ENCODE results near the gene TTLL7. TPM values are rescaled to one million over a fixed set of nuclear protein-coding genes. Genes with fewer than 3 reads are reported as not detected.

TTLL7 gene
- total and polyA plus RNA-seq, 5 donors from 2014 or later: 0.14 to 0.59 TPM; not detected in 3

DNA sequence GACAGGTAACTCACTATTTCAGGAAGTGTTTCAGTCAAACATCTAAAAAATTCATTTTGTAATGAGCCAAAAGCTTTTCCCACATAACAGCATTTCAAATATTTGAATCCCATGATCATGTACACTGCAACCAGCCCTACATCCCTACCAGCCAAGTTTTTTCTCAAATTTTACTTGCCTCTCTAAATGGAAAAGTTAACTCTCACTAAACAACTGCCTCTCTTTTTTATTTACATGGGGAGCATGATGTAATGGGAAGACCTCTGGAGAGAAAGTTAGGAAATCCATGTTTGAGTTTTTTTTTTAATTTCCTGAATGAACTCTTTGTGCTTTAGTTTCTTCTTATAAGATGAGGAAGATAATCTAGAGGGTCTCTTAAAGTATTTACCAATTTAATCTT is 70.5 kb downstream of the TTLL7 start:
- Histone ChIP-seq H3K36me3 (ENCODE audit: control insufficient read depth, insufficient read depth, low read length) (no peaks in the 10 kb centered on the region), H3K27me3 (ENCODE audit: control insufficient read depth, insufficient read depth, low read length) (peaks cover 4% of the 10 kb centered on the region), H3K27ac (ENCODE audit: insufficient read depth, low read length, poor library complexity, severe bottlenecking) (no peak overlapping the region), H3K4me3 (ENCODE audit: low read depth, low read length) (no peak overlapping the region), H3K9me3 (ENCODE audit: control insufficient read depth in 2 of 2, low read length in 2 of 2) (no peaks in the 10 kb centered on the region), H3K4me1 (ENCODE audit: control insufficient read depth, insufficient read depth, low read length, poor library complexity, severe bottlenecking) (no peaks in the 10 kb centered on the region)
- ATAC-seq (ENCODE audit: low read depth in 2 of 2): no peak
- no peaks in the 10 kb centered on the region for H3K9me3 Mint-ChIP-seq
- H3K4me1 Mint-ChIP-seq: no peaks in the 10 kb centered on the region
- no peak for DNase-seq
- H3K4me3 Mint-ChIP-seq: no peak overlapping the region
- H3K27ac Mint-ChIP-seq: no peak overlapping the region
- peaks cover 11% of the 10 kb centered on the region for H3K27me3 Mint-ChIP-seq
- no peaks in the 10 kb centered on the region for H3K36me3 Mint-ChIP-seq

DNA sequence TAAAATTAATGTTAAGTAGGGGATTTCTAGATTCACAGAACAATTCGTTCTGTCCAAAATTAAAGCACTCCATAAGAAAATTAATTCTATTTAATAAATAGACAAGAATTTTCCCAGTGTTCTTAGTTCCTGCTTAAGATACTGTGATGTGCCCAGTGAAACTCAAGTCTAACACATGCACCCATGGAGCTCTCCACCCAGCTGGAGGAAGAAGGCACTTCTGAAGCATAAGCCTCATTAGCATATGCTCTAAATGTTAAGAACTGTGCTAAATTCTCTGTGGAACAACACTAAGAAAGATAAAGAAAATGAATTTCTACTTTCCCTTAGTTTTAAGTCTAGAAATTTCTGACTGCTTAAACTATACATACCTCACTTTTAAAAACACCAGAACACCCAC is 71.2 kb downstream of the TTLL7 start:
- DNase-seq: no peak
- Histone ChIP-seq H3K36me3 (ENCODE audit: control insufficient read depth, insufficient read depth, low read length) (no peaks in the 10 kb centered on the region), H3K4me3 (ENCODE audit: low read depth, low read length) (no peak overlapping the region), H3K9me3 (ENCODE audit: control insufficient read depth in 2 of 2, low read length in 2 of 2) (no peaks in the 10 kb centered on the region), H3K27ac (ENCODE audit: insufficient read depth, low read length, poor library complexity, severe bottlenecking) (no peak overlapping the region), H3K27me3 (ENCODE audit: control insufficient read depth, insufficient read depth, low read length) (peaks cover 4% of the 10 kb centered on the region), H3K4me1 (ENCODE audit: control insufficient read depth, insufficient read depth, low read length, poor library complexity, severe bottlenecking) (no peaks in the 10 kb centered on the region)
- ATAC-seq (ENCODE audit: low read depth in 2 of 2): no peak
- Mint-ChIP-seq H3K9me3 (no peaks in the 10 kb centered on the region), H3K4me1 (no peaks in the 10 kb centered on the region), H3K27ac (no peak overlapping the region), H3K4me3 (no peak overlapping the region), H3K27me3 (peaks cover 18% of the 10 kb centered on the region), H3K36me3 (no peaks in the 10 kb centered on the region)

- no peak overlapping the region for H3K4me3 Mint-ChIP-seq
- H3K27ac Mint-ChIP-seq: no peak overlapping the region
- peaks cover 21% of the 10 kb centered on the region for H3K27me3 Mint-ChIP-seq
- DNase-seq (no peak), ATAC-seq (ENCODE audit: low read depth in 2 of 2) (no peak)
- no peaks in the 10 kb centered on the region for H3K4me1 Mint-ChIP-seq
- Histone ChIP-seq H3K27ac (ENCODE audit: insufficient read depth, low read length, poor library complexity, severe bottlenecking) (no peak overlapping the region), H3K36me3 (ENCODE audit: control insufficient read depth, insufficient read depth, low read length) (no peaks in the 10 kb centered on the region), H3K9me3 (ENCODE audit: control insufficient read depth in 2 of 2, low read length in 2 of 2) (no peaks in the 10 kb centered on the region), H3K27me3 (ENCODE audit: control insufficient read depth, insufficient read depth, low read length) (peaks cover 4% of the 10 kb centered on the region), H3K4me3 (ENCODE audit: low read depth, low read length) (no peak overlapping the region), H3K4me1 (ENCODE audit: control insufficient read depth, insufficient read depth, low read length, poor library complexity, severe bottlenecking) (no peaks in the 10 kb centered on the region)
- no peaks in the 10 kb centered on the region for H3K36me3 Mint-ChIP-seq
- H3K9me3 Mint-ChIP-seq: no peaks in the 10 kb centered on the region
Observed at GRCh38 chr1:83927061-83927460, 71.9 kb downstream of the TTLL7 start.

GRCh38 chr1:83923553-83923952 is 75.4 kb downstream of the TTLL7 start:
- Histone ChIP-seq H3K27me3 (ENCODE audit: control insufficient read depth, insufficient read depth, low read length) (peaks cover 1% of the 10 kb centered on the region), H3K4me1 (ENCODE audit: control insufficient read depth, insufficient read depth, low read length, poor library complexity, severe bottlenecking) (no peaks in the 10 kb centered on the region), H3K4me3 (ENCODE audit: low read depth, low read length) (no peak overlapping the region), H3K27ac (ENCODE audit: insufficient read depth, low read length, poor library complexity, severe bottlenecking) (no peak overlapping the region), H3K9me3 (ENCODE audit: control insufficient read depth in 2 of 2, low read length in 2 of 2) (no peaks in the 10 kb centered on the region), H3K36me3 (ENCODE audit: control insufficient read depth, insufficient read depth, low read length) (no peaks in the 10 kb centered on the region)
- DNase-seq (no peak), ATAC-seq (ENCODE audit: low read depth in 2 of 2) (no peak)
- Mint-ChIP-seq H3K27ac (no peak overlapping the region), H3K36me3 (no peaks in the 10 kb centered on the region), H3K9me3 (no peaks in the 10 kb centered on the region), H3K27me3 (peaks cover 21% of the 10 kb centered on the region), H3K4me3 (no peak overlapping the region), H3K4me1 (no peaks in the 10 kb centered on the region)

DNA sequence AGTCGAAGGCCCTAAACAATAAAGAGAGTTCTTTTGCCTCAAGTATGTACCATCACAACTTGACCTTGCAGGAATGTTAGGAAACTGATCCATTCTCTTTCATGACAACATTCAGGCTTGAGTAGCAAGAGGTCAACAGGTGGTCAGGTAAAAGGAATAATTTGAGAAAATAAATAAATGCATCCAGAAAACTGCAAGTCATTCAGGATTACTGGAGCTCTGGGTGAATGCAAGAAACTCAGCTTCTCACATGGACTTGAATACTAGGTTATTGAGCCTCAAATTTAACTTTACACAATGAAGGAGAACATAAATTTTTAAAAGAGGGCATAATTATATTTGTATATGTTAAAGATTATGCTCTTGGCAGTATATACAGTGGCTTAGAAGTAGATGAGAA is 76.5 kb downstream of the TTLL7 start:
- Histone ChIP-seq H3K4me3 (ENCODE audit: low read depth, low read length) (no peak overlapping the region), H3K4me1 (ENCODE audit: control insufficient read depth, insufficient read depth, low read length, poor library complexity, severe bottlenecking) (no peaks in the 10 kb centered on the region), H3K36me3 (ENCODE audit: control insufficient read depth, insufficient read depth, low read length) (no peaks in the 10 kb centered on the region), H3K27me3 (ENCODE audit: control insufficient read depth, insufficient read depth, low read length) (peaks cover 1% of the 10 kb centered on the region), H3K9me3 (ENCODE audit: control insufficient read depth in 2 of 2, low read length in 2 of 2) (no peaks in the 10 kb centered on the region), H3K27ac (ENCODE audit: insufficient read depth, low read length, poor library complexity, severe bottlenecking) (no peak overlapping the region)
- Mint-ChIP-seq H3K4me1 (no peaks in the 10 kb centered on the region), H3K4me3 (no peak overlapping the region), H3K36me3 (no peaks in the 10 kb centered on the region), H3K27ac (no peak overlapping the region), H3K9me3 (no peaks in the 10 kb centered on the region), H3K27me3 (peaks cover 21% of the 10 kb centered on the region)
- no peak for ATAC-seq (ENCODE audit: low read depth in 2 of 2)
- no peak for DNase-seq

GRCh38 chr1:83920320-83920719 is 78.6 kb downstream of the TTLL7 start:
- Histone ChIP-seq H3K27me3 (ENCODE audit: control insufficient read depth, insufficient read depth, low read length) (peaks cover 3% of the 10 kb centered on the region), H3K9me3 (ENCODE audit: control insufficient read depth in 2 of 2, low read length in 2 of 2) (no peaks in the 10 kb centered on the region), H3K27ac (ENCODE audit: insufficient read depth, low read length, poor library complexity, severe bottlenecking) (no peak overlapping the region), H3K4me1 (ENCODE audit: control insufficient read depth, insufficient read depth, low read length, poor library complexity, severe bottlenecking) (no peaks in the 10 kb centered on the region), H3K4me3 (ENCODE audit: low read depth, low read length) (no peak overlapping the region), H3K36me3 (ENCODE audit: control insufficient read depth, insufficient read depth, low read length) (no peaks in the 10 kb centered on the region)
- Mint-ChIP-seq H3K9me3 (no peaks in the 10 kb centered on the region), H3K27me3 (peaks cover 17% of the 10 kb centered on the region), H3K27ac (no peak overlapping the region), H3K4me1 (no peaks in the 10 kb centered on the region), H3K36me3 (no peaks in the 10 kb centered on the region), H3K4me3 (no peak overlapping the region)
- no peak for ATAC-seq (ENCODE audit: low read depth in 2 of 2)
- no peak for DNase-seq

GRCh38 chr1:83919872-83920271 is 79.1 kb downstream of the TTLL7 start:
- peaks cover 17% of the 10 kb centered on the region for H3K27me3 Mint-ChIP-seq
- no peaks in the 10 kb centered on the region for H3K36me3 ChIP-seq (ENCODE audit: control insufficient read depth, insufficient read depth, low read length)

GRCh38 chr1:83918688-83919285 is 80.1 kb downstream of the TTLL7 start:
- H3K9me3 Mint-ChIP-seq: no peaks in the 10 kb centered on the region
- H3K27me3 Mint-ChIP-seq: peaks cover 17% of the 10 kb centered on the region
- H3K27me3 ChIP-seq (ENCODE audit: control insufficient read depth, insufficient read depth, low read length): peaks cover 6% of the 10 kb centered on the region
- H3K4me1 ChIP-seq (ENCODE audit: control insufficient read depth, insufficient read depth, low read length, poor library complexity, severe bottlenecking): no peaks in the 10 kb centered on the region
- DNase-seq (no peak), ATAC-seq (ENCODE audit: low read depth in 2 of 2) (no peak)
- no peaks in the 10 kb centered on the region for H3K36me3 Mint-ChIP-seq
- no peak overlapping the region for H3K4me3 ChIP-seq (ENCODE audit: low read depth, low read length)
- H3K4me3 Mint-ChIP-seq: no peak overlapping the region
- no peaks in the 10 kb centered on the region for H3K9me3 ChIP-seq (ENCODE audit: control insufficient read depth in 2 of 2, low read length in 2 of 2)
- no peak overlapping the region for H3K27ac ChIP-seq (ENCODE audit: insufficient read depth, low read length, poor library complexity, severe bottlenecking)
- H3K27ac Mint-ChIP-seq: no peak overlapping the region
- no peaks in the 10 kb centered on the region for H3K4me1 Mint-ChIP-seq
- no peaks in the 10 kb centered on the region for H3K36me3 ChIP-seq (ENCODE audit: control insufficient read depth, insufficient read depth, low read length)

More at GRCh38 chr1:83919872-83920271, 79.1 kb downstream of the TTLL7 start:
- Histone ChIP-seq H3K4me1 (ENCODE audit: control insufficient read depth, insufficient read depth, low read length, poor library complexity, severe bottlenecking) (no peaks in the 10 kb centered on the region), H3K27ac (ENCODE audit: insufficient read depth, low read length, poor library complexity, severe bottlenecking) (no peak overlapping the region), H3K9me3 (ENCODE audit: control insufficient read depth in 2 of 2, low read length in 2 of 2) (no peaks in the 10 kb centered on the region), H3K4me3 (ENCODE audit: low read depth, low read length) (no peak overlapping the region), H3K27me3 (ENCODE audit: control insufficient read depth, insufficient read depth, low read length) (peaks cover 3% of the 10 kb centered on the region)
- DNase-seq (no peak), ATAC-seq (ENCODE audit: low read depth in 2 of 2) (no peak)
- Mint-ChIP-seq H3K36me3 (no peaks in the 10 kb centered on the region), H3K4me1 (no peaks in the 10 kb centered on the region), H3K9me3 (no peaks in the 10 kb centered on the region), H3K4me3 (no peak overlapping the region), H3K27ac (no peak overlapping the region)
